Activated T-helper 1 cell treated with anti-CD3 and anti-CD28 coated beads, Interleukin-12 subunit alpha, Interleukin-12 subunit beta, Interleukin-2, Interleukin-4 antibody, amounts not matched to agents 30 ng/mL and 10 ng/mL and 1 ng/mL, durations not matched to agents 14 hours and 24 hours and 36 hours (primary cell): Measurements from ENCODE around the gene SPAG7. TPM values are rescaled to one million over a fixed set of nuclear protein-coding genes. Genes with fewer than 3 reads are reported as not detected.
"Not testable (repeated sequence)": the region's sequence is repeated elsewhere in the genome, so short reads cannot be mapped to it uniquely, and the experiment has no call there.

Experiments used
- DNase-seq: peaks from one replicate; pipeline ENCODE4 v3.0.0; 2021; ENCODE audit warnings: low spot score
- H3K27ac Mint-ChIP-seq: one replicate; pipeline ENCODE4 v1.8.0; 2021; ENCODE audit warnings: mild to moderate bottlenecking, mixed read lengths
- H3K27me3 Mint-ChIP-seq: one replicate; pipeline ENCODE4 v1.8.0; 2022; ENCODE audit warnings: mild to moderate bottlenecking, moderate library complexity, mixed read lengths; ENCODE audit not compliant: insufficient read depth
- H3K36me3 Mint-ChIP-seq: one replicate; pipeline ENCODE4 v1.8.0; 2021; ENCODE audit warnings: low read depth, mixed read lengths
- H3K4me1 Mint-ChIP-seq: one replicate; pipeline ENCODE4 v1.8.0; 2021; ENCODE audit warnings: low read depth, mixed read lengths
- H3K4me3 Mint-ChIP-seq: one replicate; pipeline ENCODE4 v1.8.0; 2021; ENCODE audit warnings: mild to moderate bottlenecking, moderate library complexity, mixed read lengths
- H3K9me3 Mint-ChIP-seq: one replicate; pipeline ENCODE4 v1.8.0; 2021; ENCODE audit warnings: mixed read lengths
- intact Hi-C: fragments of 100-400 bp; cut with micrococcal nuclease; formaldehyde crosslinking; loops from one replicate; pipeline ENCODE4 v1.15.1; 2024
- total RNA-seq: library from RNA; stranded (reverse); gene quantifications from 2 replicates; pipeline ENCODE4 v1.2.3, GENCODE V29; 2022

The SPAG7 gene
- total RNA-seq, 1 donor from 2014 or later = 66.5 TPM

GRCh38 chr17:4914551-4914950 is 53.1 kb downstream of the SPAG7 start:
- H3K36me3 Mint-ChIP-seq, H3K27me3 Mint-ChIP-seq, H3K9me3 Mint-ChIP-seq, H3K27ac Mint-ChIP-seq, intact Hi-C loops, H3K4me3 Mint-ChIP-seq, DNase-seq, H3K4me1 Mint-ChIP-seq: not testable (repeated sequence)

GRCh38 chr17:4913994-4914393 is 53.6 kb downstream of the SPAG7 start:
- H3K36me3 Mint-ChIP-seq = no peaks in the 10 kb centered on the region
- H3K4me1 Mint-ChIP-seq = peaks cover 6% of the 10 kb centered on the region
- no peaks in the 10 kb centered on the region for H3K9me3 Mint-ChIP-seq
- H3K27ac Mint-ChIP-seq = no peak overlapping the region
- DNase-seq = no peak
- H3K4me3 Mint-ChIP-seq = no peak overlapping the region
- peaks cover 9% of the 10 kb centered on the region for H3K27me3 Mint-ChIP-seq
- intact Hi-C loops = no loop called here

Other genes starting within 250 kb of the SPAG7 start
- gene MED11, start 236.4 kb downstream of the SPAG7 start, total RNA-seq = 21.9 and 23.7 TPM in 2 replicates
- 0.18 TPM in 1 of 2 replicates, not detected in the other for gene ZMYND15, start 228.0 kb downstream of the SPAG7 start, total RNA-seq
- 3.7 and 7.0 TPM in 2 replicates for gene CXCL16, start 227.9 kb downstream of the SPAG7 start, total RNA-seq
- gene TM4SF5, start 195.9 kb downstream of the SPAG7 start, total RNA-seq = not detected in 2 replicates
- not detected in 2 replicates for gene VMO1, start 181.5 kb downstream of the SPAG7 start, total RNA-seq
- gene GLTPD2, start 178.9 kb downstream of the SPAG7 start, total RNA-seq = not detected in 2 replicates
- 205 and 208 TPM in 2 replicates for gene PSMB6, start 171.7 kb downstream of the SPAG7 start, total RNA-seq
- gene PLD2, start 160.7 kb downstream of the SPAG7 start, total RNA-seq = 16.7 and 22.2 TPM in 2 replicates
- 66.5 and 67.5 TPM in 2 replicates for gene MINK1, start 134.5 kb downstream of the SPAG7 start, total RNA-seq
- 1.3 and 1.8 TPM in 2 replicates for gene C17orf107, start 68.3 kb downstream of the SPAG7 start, total RNA-seq
- gene CHRNE, start 64.7 kb downstream of the SPAG7 start, total RNA-seq = 0.52 and 0.61 TPM in 2 replicates
- not detected in 2 replicates for gene GP1BA, start 35.5 kb downstream of the SPAG7 start, total RNA-seq
- gene SLC25A11, start 27.8 kb downstream of the SPAG7 start, total RNA-seq = 111 and 116 TPM in 2 replicates
- 138 and 140 TPM in 2 replicates for gene RNF167, start 27.5 kb downstream of the SPAG7 start, total RNA-seq
- gene PFN1, start 19.3 kb downstream of the SPAG7 start, total RNA-seq = 1,423 and 1,429 TPM in 2 replicates
- 42.5 and 44.5 TPM in 2 replicates for gene ENO3, start 16.7 kb downstream of the SPAG7 start, total RNA-seq
- 98.5 and 103 TPM in 2 replicates for gene CAMTA2, start 19.9 kb upstream of the SPAG7 start, total RNA-seq
- gene INCA1, start 29.7 kb upstream of the SPAG7 start, total RNA-seq = 0.34 and 0.37 TPM in 2 replicates
- 68.4 and 71.3 TPM in 2 replicates for gene KIF1C, start 30.1 kb upstream of the SPAG7 start, total RNA-seq
- gene SLC52A1, start 67.6 kb upstream of the SPAG7 start, total RNA-seq = 0.20 and 0.23 TPM in 2 replicates
- 1.9 and 2.0 TPM in 2 replicates for gene ZFP3, start 110.7 kb upstream of the SPAG7 start, total RNA-seq
- gene ZNF232, start 144.1 kb upstream of the SPAG7 start, total RNA-seq = 17.3 and 19.3 TPM in 2 replicates
- gene USP6, start 148.2 kb upstream of the SPAG7 start, total RNA-seq = 0.03 and 0.05 TPM in 2 replicates
- 8.5 and 8.8 TPM in 2 replicates for gene ZNF594, start 224.1 kb upstream of the SPAG7 start, total RNA-seq